Uterine smooth muscle cell (primary cell): ENCODE data around the gene PLK3. TPM values are rescaled to one million over a fixed set of nuclear protein-coding genes. Genes with fewer than 3 reads are reported as not detected.

Experiments
- total RNA-seq: library from RNA; depleted of rRNA; stranded (reverse); fragments of >200 nt; gene quantifications from 2 replicates; pipeline ENCODE4 v1.2.3, GENCODE V29; 2014

PLK3 gene
- total RNA-seq: 39.4 and 43.7 TPM in 2 replicates

DNA sequence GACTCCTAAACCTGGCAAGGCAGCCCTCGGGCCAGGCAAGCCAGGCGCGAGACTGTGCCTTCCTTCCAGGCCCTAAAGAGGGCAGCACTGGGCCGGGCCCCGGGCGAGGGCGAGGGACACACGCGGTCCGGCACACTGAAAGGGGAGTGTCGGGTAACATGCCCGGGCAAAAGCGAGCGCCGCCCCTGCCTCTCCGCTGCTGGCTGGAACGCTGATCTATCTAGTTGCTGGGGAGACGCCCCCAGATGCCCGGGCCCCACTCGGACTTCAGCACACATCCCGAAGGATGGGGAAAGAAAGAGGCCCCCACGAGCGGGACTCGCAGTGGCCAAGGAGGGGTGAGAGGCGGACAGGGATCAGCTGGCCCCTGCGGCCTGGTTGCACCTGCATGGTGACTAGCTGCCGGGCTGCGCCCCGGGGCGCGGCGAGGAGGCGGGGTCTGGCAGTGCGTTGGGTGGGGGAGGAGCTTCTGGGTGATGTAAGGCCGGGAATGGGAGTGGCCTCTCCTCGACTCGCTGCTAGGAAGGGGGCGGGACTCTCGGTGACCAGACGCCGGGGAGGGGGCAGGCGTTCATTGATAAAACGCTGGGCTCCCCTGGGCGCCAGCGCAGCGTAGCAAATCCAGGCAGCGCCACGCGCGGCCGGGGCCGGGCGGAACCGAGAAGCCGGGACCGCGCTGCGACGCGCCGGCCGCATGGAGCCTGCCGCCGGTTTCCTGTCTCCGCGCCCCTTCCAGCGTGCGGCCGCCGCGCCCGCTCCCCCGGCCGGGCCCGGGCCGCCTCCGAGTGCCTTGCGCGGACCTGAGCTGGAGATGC, at the start of gene PLK3:
Gene PLK3, plus strand, starts transcription at position 608 of the 815 bp plus-strand sequence. Its CDS starts 87 bp downstream, at position 695.

DNA sequence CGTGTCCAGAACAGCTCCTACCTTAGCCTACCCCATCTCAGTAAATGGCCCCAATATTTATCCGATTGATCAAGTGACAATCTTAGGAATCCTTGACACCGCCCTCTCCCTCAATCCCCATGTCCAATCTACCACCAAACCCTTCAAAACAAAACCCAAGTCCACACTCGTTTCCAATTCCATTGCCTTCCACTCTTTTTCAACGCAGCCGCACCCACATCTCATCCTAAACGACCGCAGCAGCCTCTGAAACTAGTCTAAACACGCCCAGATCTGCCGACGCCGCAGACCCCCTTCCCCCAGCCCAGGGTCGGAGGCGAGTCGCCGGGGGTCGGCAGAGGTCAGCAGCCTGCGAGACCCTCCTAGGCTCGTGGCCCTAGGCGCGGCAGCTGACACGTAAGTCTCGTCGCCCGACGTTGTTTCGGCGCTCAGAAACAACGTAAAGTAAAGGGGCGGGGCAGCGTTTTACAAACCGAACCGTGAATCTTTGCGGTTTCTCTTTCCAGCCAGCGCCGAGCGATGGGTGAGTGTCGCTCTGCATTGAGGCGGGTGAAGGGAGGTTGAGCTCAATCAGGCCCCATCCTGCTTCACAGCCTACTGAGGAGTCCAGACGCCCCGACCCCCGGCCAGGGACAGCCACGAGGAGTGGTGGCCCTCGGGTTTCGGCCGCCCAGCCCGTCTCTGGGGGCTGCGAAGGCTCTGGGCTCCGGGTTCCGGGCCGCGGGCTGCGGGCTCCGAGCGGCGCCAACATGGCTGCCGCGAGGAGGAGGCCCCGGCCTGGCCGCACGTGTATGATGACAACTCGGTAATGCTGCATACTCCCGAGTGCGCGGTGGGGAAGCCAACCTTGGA, 24.9 kb upstream of the PLK3 start, which contains the start of gene RPS8:
Gene RPS8, plus strand, starts transcription at position 463 of the 852 bp plus-strand sequence. Its CDS starts 57 bp downstream, at position 520.

DNA sequence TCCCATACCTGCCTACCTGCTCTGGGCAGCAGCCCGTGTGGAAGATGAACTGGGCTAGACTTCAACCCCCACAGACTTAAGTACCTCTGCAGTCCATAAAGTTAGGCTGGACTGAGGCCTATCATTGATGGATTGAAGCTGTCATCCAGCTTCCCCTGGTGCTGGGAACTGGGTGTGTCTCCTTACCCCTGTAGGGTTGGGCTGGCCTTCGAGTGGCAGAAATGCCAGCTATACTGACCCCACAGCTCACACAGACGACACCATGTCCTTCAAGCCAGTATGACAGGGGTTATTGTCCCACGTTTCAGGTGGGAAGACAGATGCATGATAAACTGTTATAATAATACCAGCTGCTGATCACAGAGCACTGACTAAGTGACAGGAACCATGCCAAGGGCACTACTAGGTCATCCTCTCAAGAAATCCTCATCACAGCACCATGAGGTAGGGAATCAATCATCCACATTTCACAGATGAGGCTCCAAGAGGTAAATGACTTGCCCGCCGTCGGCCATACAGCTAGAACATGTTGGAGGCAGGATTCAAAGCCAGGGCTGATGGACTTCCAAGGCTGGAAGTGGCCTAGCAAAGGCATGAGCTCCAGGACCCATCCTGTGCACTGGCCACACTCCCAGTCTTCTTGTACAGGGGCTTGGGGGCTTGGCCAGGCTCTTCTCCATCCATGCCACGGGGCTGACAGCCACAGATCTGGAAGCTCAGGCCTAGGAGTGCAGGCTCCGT, 11.9 kb upstream of the PLK3 start, which contains the start of gene BEST4:
Gene BEST4, minus strand, starts transcription at position 51 of the 741 bp plus-strand sequence. CDS start 465 bp downstream, outside the sequence.

DNA sequence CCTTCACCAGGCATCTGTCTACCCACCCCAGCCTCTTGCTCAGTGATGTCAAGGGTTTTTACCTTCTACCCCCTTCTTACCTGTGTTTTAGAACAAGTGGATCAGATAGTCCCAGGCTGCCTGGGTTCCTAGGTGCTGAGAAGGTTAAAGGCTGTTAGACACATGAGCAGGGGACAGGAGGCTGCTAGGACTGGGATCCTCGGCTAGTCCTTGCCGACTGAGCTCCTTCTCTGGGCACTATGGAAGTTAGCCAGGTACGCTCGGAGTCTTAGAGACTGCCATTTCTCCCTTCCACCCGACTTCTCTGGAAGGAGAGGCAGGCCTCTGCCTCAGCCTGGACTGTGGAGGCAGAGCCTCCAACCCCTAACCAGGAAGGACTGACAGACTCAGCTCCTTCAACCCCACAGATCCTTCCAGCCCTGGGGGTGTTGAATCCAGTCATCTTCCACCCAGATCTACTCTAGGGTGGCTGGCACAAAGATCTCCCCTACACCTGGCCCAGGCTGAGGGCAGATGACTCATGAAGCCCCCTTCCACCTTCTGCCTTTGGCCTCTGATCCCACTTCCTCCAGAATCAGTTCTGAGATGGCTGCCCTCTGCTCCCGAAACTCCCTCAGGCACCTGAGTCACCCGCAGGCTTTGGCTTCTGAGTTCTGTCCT, 6.7 kb downstream of the PLK3 start, which contains the start of gene DYNLT4:
Gene DYNLT4, minus strand, starts transcription at position 648 of the 660 bp plus-strand sequence. CDS start 683 bp downstream, outside the sequence.

DNA sequence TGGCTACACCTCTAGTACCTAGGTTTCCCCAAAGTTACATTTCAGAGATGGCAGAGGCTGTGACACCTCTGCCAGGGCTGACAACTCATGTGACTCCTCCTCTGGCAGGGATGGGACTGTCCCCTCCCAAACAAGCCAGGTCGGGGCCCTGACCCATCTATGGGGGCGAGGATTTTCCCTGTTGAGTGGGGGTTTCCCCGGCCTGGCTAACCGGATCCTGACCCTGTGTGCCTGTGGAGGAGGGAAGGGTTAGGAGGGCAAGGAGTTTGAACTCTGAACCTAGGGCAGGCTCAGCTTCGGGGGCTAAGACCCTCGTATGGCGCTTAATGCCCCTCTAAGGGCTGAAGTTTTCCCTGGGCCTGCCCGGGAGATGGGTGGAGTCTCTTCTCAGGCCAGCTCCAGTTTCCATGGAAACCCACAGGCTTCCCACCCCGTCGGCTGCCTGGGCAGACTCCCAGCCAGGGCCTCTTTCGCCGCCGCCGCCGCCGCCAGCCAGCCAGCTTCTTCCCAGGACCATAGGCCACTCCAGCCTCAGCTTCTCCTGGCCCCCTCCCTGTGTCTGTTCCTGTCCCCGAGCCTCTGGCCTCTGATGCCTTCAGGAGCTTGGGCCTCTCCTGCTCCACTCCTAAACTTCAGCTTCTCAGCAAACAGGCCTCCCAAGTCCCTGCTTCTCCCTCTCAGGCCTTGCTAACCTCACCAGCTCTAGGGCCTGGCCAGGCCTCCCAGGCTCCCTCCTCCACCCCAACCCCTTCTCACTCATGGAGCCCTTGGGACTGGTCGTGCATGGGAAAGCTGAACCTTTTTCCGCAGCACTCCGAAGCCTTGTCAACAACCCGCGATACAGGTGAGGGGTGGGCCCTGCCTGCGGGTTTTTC, 8.1 kb downstream of the PLK3 start, which contains the start of gene BTBD19:
Gene BTBD19, plus strand, starts transcription at position 461 of the 875 bp plus-strand sequence. Its CDS starts 298 bp downstream, at position 759.

DNA sequence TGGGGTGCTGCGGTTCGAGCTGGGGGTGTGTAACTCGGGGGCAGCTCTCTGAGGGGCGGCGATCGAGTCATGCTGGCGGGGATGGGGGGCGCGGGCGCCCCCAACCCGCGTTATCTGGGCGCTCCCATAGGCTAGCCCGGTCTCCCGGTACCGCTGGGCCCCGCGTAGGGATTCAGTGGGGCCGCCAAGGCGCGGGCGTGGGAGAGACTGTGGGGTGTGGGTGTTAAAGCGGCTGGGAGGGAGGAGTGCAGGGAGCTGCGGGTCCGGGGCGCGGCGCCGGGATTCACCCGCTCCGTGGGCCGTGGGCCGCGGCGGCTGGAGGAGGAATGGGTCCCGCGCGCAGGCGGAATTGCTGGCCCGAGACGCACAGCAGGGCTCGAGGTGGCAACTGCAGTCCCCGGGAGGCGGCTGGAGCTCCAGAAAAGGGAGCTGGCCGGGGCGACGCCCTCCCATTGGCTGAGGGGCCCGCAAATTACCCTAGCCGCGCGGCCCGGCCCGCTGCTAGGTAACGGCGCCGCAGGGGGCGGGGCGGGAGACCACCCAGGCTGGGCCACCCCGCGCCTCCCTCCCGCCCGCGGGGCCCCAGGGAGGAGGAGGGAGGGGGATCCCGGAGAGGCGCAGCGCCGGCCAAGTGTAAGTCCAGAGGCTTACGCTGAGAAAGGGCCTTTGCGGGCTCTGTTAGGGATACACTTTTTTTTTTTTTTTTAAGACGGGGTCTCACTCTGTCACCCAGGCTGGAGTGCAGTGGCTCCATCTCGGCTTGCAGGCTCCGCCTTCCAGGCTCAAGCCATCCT, 42.9 kb downstream of the PLK3 start, which contains the start of gene PTCH2:
Gene PTCH2, minus strand, starts transcription at position 392 of the 794 bp plus-strand sequence. Its CDS starts 321 bp downstream, at position 71.

Other genes starting within 250 kb of the PLK3 start
- gene TMEM53, start 125.9 kb upstream of the PLK3 start, total RNA-seq: 9.1 and 9.3 TPM in 2 replicates
- gene ARMH1, start 125.7 kb upstream of the PLK3 start, total RNA-seq: 0.11 and 0.87 TPM in 2 replicates
- not detected in 2 replicates for gene RNU5D-1, start 69.2 kb upstream of the PLK3 start, total RNA-seq
- 21.6 and 87.8 TPM in 2 replicates for gene KIF2C, start 60.5 kb upstream of the PLK3 start, total RNA-seq
- gene RPS8, start 24.8 kb upstream of the PLK3 start, total RNA-seq: 1,812 and 2,006 TPM in 2 replicates
- 0.11 TPM in 1 of 2 replicates, not detected in the other for gene BEST4, start 12.2 kb upstream of the PLK3 start, total RNA-seq
- not detected in 2 replicates for gene DYNLT4, start 7.0 kb downstream of the PLK3 start, total RNA-seq
- 5.4 and 12.0 TPM in 2 replicates for gene BTBD19, start 8.1 kb downstream of the PLK3 start, total RNA-seq
- 0.12 and 0.22 TPM in 2 replicates for gene PTCH2, start 42.9 kb downstream of the PLK3 start, total RNA-seq
- 48.0 and 73.4 TPM in 2 replicates for gene EIF2B3, start 186.2 kb downstream of the PLK3 start, total RNA-seq
- 21.0 and 21.5 TPM in 2 replicates for gene HECTD3, start 210.9 kb downstream of the PLK3 start, total RNA-seq
- 133 and 181 TPM in 2 replicates for gene UROD, start 211.9 kb downstream of the PLK3 start, total RNA-seq